K562 (cell line): Measurements from ENCODE around the gene SFN. TPM values are rescaled to one million over a fixed set of nuclear protein-coding genes. Genes with fewer than 3 reads are reported as not detected.
A peak's percentile ranks its signal among the peaks of the same experiment; 100 is the strongest.

Experiments used
- ARID1B ChIP-seq: fragments of 450-650 bp; IDR thresholded peaks from 2 replicates; pipeline ENCODE4 v1.6.1; 2016; ENCODE audit warnings: antibody characterized with exemption, mild to moderate bottlenecking, inconsistent platforms
- ELF2 ChIP-seq: fragments of 250-450 bp; sonication (Bioruptor Pico); IDR thresholded peaks from 2 replicates; pipeline ENCODE4 v1.5.0; 2021; ENCODE audit warnings: mild to moderate bottlenecking
- GMEB1 ChIP-seq: fragments of 250-450 bp; sonication (Bioruptor Pico); IDR thresholded peaks from 2 replicates; pipeline ENCODE4 v1.4.0; 2020; ENCODE audit warnings: mild to moderate bottlenecking
- GTF3C2 ChIP-seq: IDR thresholded peaks from 3 replicates; pipeline ENCODE4 v1.6.1; 2011; ENCODE audit warnings: borderline replicate concordance, mild to moderate bottlenecking, moderate library complexity; ENCODE audit not compliant: insufficient read length; ENCODE audit errors: extremely low read depth
- HCFC1 ChIP-seq: IDR thresholded peaks from 2 replicates; pipeline ENCODE4 v1.6.1; 2012; ENCODE audit warnings: low read depth, low read length, improper control_type of control experiment
- HMG20B ChIP-seq: fragments of 250-450 bp; sonication (Bioruptor Pico); IDR thresholded peaks from 2 replicates; pipeline ENCODE4 v1.5.0; 2021; ENCODE audit warnings: mild to moderate bottlenecking
- KDM1A ChIP-seq, 2 experiments: fragments of 450-650 bp; IDR thresholded peaks; 2 replicates each; pipeline ENCODE4 v1.6.1; 2016; ENCODE audit warnings: mild to moderate bottlenecking in 2 of 2
- MAFK ChIP-seq: IDR thresholded peaks from 2 replicates; pipeline ENCODE4 v1.6.1; 2011; ENCODE audit warnings: low read length, improper control_type of control experiment
- MLLT1 ChIP-seq, 2 experiments: fragments of 450-650 bp; IDR thresholded peaks; 2 replicates each; pipeline ENCODE4 v1.6.1; 2016
- NBN ChIP-seq: fragments of 450-650 bp; IDR thresholded peaks from 2 replicates; pipeline ENCODE4 v1.6.1; 2016; ENCODE audit warnings: low read depth, mild to moderate bottlenecking
- POLR2B ChIP-seq: fragments of 450-650 bp; IDR thresholded peaks from 2 replicates; pipeline ENCODE4 v1.6.1; 2018; ENCODE audit warnings: low read depth; ENCODE audit not compliant: partially characterized antibody
- SMARCC2 ChIP-seq: fragments of 450-650 bp; IDR thresholded peaks from 2 replicates; pipeline ENCODE4 v1.6.1; 2017; ENCODE audit warnings: antibody characterized with exemption, moderate library complexity, mild to moderate bottlenecking, low read depth
- THRB ChIP-seq: fragments of 450-650 bp; formaldehyde crosslinking; conservative IDR thresholded peaks from 2 replicates; pipeline ENCODE4 v1.4.0; 2022; ENCODE audit warnings: mild to moderate bottlenecking, missing genetic modification characterization
- ZBTB1 ChIP-seq: sonication (generic); formaldehyde crosslinking; IDR thresholded peaks from 2 replicates; pipeline ENCODE4 v1.8.1; 2023; ENCODE audit warnings: missing genetic modification reagents, low read depth, mild to moderate bottlenecking, borderline replicate concordance
- ZBTB7A ChIP-seq: IDR thresholded peaks from 2 replicates; pipeline ENCODE4 v1.6.1; 2011; ENCODE audit warnings: low read depth, mild to moderate bottlenecking, low read length, moderate library complexity, borderline replicate concordance; ENCODE audit not compliant: control insufficient read depth
- ZC3H8 ChIP-seq: fragments of 450-650 bp; IDR thresholded peaks from 2 replicates; pipeline ENCODE4 v1.6.1; 2017
- ZNF184 ChIP-seq: sonication (generic); formaldehyde crosslinking; IDR thresholded peaks from 2 replicates; pipeline ENCODE4 v1.5.0; 2020; ENCODE audit warnings: missing genetic modification reagents
- ZNF696 ChIP-seq: fragments of 250-450 bp; sonication (Bioruptor Pico); conservative IDR thresholded peaks from 2 replicates; pipeline ENCODE4 v1.4.0; 2020; ENCODE audit warnings: mild to moderate bottlenecking, moderate library complexity
- polyA plus RNA-seq, 8 experiments: library from polyadenylated mRNA; depleted of rRNA in 4 of 8; stranded (reverse) in 5 of 8; unstranded in 3 of 8; fragments of >200 nt; fragmentation: Nextera tagmentation in 2 of 8; fragmentation: Illumina TruSeq in 1 of 8; extraction: Ambion mirVana in 2 of 8; extraction: Trizol in 1 of 8; gene quantifications; 2 replicates each; pipeline versions ENCODE4 v1.2.1 to v1.2.3, GENCODE V29; 2011 to 2014; ENCODE audit warnings: inconsistent platforms in 1 of 8, missing spikeins in 1 of 8
- total RNA-seq, 7 experiments: library from RNA; depleted of rRNA in 6 of 7; stranded (reverse); fragments of >200 nt in 6 of 7; fragmentation: Illumina TruSeq in 2 of 7; extraction: Trizol in 2 of 7; gene quantifications; 2 replicates each; pipeline versions ENCODE4 v1.2.1 to v1.2.3, GENCODE V29; 2011 to 2021; ENCODE audit warnings: low replicate concordance in 1 of 7
- TF ChIP-seq, protein P1 (sequence below): fragments of 450-650 bp; formaldehyde crosslinking; IDR thresholded peaks from 2 replicates; pipeline ENCODE4 v1.4.0; 2020; ENCODE audit warnings: mild to moderate bottlenecking, mixed read lengths

SFN gene
- total and polyA plus RNA-seq, 9 of the 15 experiments (the other 6 are each of a cell fraction or from before 2014, with no cell fraction given) = 0.10 to 3.8 (median 2.0) TPM

DNA sequence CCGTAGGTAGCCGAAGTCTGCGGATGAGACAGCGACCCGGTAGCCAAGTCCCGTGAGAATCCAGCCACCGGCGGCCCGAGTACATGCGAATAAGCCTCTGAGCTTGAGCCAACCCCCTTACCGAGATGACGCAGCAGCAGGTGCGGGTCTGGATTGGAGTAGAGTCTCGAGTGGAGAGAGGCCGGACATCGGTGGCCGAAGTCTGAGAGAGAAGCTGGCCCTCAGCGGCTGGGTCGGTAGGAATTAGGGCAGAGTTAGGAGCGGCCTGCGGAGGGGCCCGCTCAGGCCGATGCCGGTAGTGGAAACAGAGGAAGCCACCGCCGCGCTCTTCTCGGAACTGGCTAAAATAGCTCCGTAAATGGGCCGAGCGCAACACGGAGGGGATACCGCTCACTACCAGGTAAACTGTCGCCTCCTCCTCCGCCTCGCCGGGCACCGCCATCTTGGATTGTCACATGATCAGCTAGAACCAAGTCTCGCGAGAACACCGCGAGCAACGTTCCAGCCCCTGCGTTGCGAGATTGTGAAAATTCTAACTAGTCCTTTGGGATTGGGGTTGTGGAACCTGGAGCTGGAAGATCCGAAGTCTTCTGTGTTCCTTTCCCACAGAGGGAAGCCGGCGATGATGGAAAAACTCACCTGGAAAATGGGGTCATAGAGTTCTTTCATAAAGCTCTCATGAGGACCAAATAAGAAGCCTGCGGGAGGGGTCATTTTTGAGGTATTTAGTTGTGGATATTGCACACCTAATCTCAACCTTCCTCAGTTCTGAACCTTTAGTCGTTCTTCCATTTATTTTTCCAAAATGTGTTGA lies 37.3 kb downstream of the SFN start, which contains the start of gene GPATCH3 (continued):
- TF ChIP-seq THRB (CRISPR knock-in tag) = no peak
- TF ChIP-seq HMG20B (CRISPR knock-in tag) = no peak
- no peak for TF ChIP-seq GTF3C2
- no peak for TF ChIP-seq ZNF696 (CRISPR knock-in tag)
- TF ChIP-seq ZC3H8 = no peak
- 0 out of 2 replicates have a peak, but pooled peaks have one; percentile 41 for TF ChIP-seq NBN
- no peak for TF ChIP-seq ZNF184
- TF ChIP-seq GMEB1 (CRISPR knock-in tag) = 0 out of 2 replicates have a peak, but pooled peaks have one; percentile 47
- no peak for TF ChIP-seq ZBTB1 (CRISPR knock-in tag)
- TF ChIP-seq SMARCC2 = no peak
- TF ChIP-seq KDM1A (IDR thresholded peaks at IDR 0.05) = no peak
- no peak; the same call in 1 of the 2 replicates for TF ChIP-seq ELF2
- 0 out of 2 replicates have a peak, but pooled peaks have one; percentile 19 for TF ChIP-seq ARID1B
- TF ChIP-seq ZBTB7A = no peak
- no peak for TF ChIP-seq MAFK
- peak; percentile 84 for TF ChIP-seq HCFC1
- TF ChIP-seq POLR2B = peak; percentile 90
- TF ChIP-seq MLLT1 (IDR thresholded peaks at IDR 0.05) = no peak
- TF ChIP-seq, protein P1, sequence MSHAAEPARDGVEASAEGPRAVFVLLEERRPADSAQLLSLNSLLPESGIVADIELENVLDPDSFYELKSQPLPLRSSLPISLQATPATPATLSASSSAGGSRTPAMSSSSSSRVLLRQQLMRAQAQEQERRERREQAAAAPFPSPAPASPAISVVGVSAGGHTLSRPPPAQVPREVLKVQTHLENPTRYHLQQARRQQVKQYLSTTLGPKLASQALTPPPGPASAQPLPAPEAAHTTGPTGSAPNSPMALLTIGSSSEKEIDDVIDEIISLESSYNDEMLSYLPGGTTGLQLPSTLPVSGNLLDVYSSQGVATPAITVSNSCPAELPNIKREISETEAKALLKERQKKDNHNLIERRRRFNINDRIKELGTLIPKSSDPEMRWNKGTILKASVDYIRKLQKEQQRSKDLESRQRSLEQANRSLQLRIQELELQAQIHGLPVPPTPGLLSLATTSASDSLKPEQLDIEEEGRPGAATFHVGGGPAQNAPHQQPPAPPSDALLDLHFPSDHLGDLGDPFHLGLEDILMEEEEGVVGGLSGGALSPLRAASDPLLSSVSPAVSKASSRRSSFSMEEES = peak; percentile 98
